WI38 (cell line): Measurements from ENCODE around the gene MOB1B.

Experiments
- H3K4me3 ChIP-seq: 2 replicates; pipeline ENCODE4 v1.5.1; 2011; ENCODE audit warnings: low read depth, mild to moderate bottlenecking, control low read depth, low read length
- CTCF ChIP-seq: IDR thresholded peaks from 2 replicates; pipeline ENCODE4 v1.5.1; 2012; ENCODE audit warnings: low read depth, mild to moderate bottlenecking, control low read depth, low read length

The MOB1B gene

GRCh38 chr4:70874268-70875156, 27.7 kb upstream of the MOB1B start:
- no peak for TF ChIP-seq CTCF
- H3K4me3 ChIP-seq: no peak overlapping the region

GRCh38 chr4:70877556-70877955, 24.6 kb upstream of the MOB1B start:
- TF ChIP-seq CTCF: no peak

GRCh38 chr4:70880739-70881138, 21.4 kb upstream of the MOB1B start:
- no peak for TF ChIP-seq CTCF

More at GRCh38 chr4:70877556-70877955, 24.6 kb upstream of the MOB1B start:
- no peak overlapping the region for H3K4me3 ChIP-seq

GRCh38 chr4:70885174-70885573, 17.0 kb upstream of the MOB1B start:
- TF ChIP-seq CTCF: no peak
- no peak overlapping the region for H3K4me3 ChIP-seq

More at GRCh38 chr4:70880739-70881138, 21.4 kb upstream of the MOB1B start:
- H3K4me3 ChIP-seq: no peak overlapping the region

- H3K4me3 ChIP-seq: no peak overlapping the region
- no peak for TF ChIP-seq CTCF
Measured at GRCh38 chr4:70892086-70892769, 9.9 kb upstream of the MOB1B start.

- TF ChIP-seq CTCF: no peak
- H3K4me3 ChIP-seq: no peak overlapping the region
Measured at GRCh38 chr4:70893790-70894189, 8.4 kb upstream of the MOB1B start.

- no peak for TF ChIP-seq CTCF
- H3K4me3 ChIP-seq: no peak overlapping the region
Measured at GRCh38 chr4:70895405-70895804, 6.8 kb upstream of the MOB1B start.
